Kidney tubule cell (primary cell): ENCODE data around the gene WDR76.
"Not testable (repeated sequence)": the region's sequence is repeated elsewhere in the genome, so short reads cannot be mapped to it uniquely, and the experiment has no call there.

Experiments
- DNase-seq: peaks from one replicate; pipeline ENCODE4 v3.0.0-alpha.2; 2018; ENCODE audit warnings: low spot score

The WDR76 gene

DNA sequence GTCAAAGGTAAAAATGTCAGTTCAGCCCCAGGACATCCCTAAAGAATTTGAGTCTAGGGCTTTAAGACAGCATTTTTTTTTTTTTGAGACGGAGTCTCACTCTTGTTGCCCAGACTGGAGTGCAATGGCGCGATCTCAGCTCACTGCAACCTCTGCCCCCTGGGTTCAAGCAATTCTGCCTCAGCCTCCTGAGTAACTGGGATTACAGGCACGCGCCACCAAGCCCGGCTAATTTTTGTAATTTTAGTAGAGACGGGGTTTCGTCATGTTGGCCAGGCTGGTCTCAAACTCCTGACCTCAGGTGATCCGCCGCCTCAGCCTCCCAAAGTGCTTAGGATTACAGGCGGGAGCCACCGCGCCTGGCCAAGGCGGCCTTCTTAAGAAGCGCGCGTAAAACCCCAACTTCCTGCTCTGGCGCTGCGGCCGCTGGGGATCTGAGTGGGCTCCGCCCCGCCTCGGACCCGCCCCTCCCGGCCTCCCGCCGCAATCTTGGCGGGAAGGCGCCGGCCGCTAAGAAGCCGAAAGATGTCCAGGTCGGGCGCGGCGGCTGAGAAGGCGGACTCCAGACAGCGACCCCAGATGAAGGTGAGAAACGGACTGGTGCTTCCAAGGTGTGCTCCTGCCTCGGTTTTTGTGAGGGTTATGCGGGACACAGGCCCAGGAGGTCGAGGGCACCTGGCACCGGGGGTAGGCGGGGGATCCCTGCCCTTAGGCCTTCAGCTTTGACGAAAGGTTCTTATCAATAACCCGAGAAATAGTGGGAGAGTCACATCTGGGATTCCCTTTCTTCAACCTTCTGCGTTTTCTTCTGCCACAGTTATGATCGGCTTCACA is at the start of gene WDR76:
TSS of gene WDR76 (plus strand) at position 495 of the 834 bp plus-strand sequence. CDS start at position 526, 31 bp downstream.
- peak; percentile 85 for DNase-seq

DNA sequence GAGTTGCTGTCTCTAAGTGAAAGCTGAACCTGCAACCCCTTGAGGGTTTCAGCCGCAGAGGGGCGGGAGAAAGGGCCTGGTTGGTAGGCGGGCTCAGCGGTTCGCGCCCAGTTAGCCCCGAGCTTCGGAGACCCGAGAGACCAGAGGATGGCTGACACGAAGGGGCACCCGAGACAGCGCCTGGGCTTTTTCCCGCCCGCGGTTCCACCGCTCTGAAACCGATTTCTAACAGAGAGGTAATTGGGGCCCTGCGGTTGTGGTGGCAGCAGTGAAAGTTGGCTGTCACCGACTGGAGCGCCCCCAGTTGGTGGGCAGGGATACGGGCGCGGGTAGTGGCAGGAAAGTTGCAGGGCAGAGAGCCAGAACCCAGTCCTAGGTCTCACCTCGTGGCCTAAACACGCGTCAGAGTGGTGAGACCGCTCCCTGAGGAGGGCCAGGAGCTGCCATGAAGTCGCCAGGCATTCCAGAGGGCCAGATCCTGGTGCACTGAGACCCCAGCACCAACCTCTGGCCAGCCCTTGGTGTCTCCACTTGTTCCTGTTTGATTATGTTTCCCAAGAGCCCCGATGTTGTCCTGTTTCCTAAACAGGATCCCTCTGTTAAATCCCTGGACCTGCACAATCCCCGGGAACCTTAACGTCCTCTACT is 49.4 kb upstream of the WDR76 start:
- DNase-seq: peak; percentile 76

- no peak for DNase-seq
Observed at GRCh38 chr15:43779016-43779415, 47.8 kb upstream of the WDR76 start.

GRCh38 chr15:43789409-43789808 is 37.4 kb upstream of the WDR76 start:
- DNase-seq: no peak

DNA sequence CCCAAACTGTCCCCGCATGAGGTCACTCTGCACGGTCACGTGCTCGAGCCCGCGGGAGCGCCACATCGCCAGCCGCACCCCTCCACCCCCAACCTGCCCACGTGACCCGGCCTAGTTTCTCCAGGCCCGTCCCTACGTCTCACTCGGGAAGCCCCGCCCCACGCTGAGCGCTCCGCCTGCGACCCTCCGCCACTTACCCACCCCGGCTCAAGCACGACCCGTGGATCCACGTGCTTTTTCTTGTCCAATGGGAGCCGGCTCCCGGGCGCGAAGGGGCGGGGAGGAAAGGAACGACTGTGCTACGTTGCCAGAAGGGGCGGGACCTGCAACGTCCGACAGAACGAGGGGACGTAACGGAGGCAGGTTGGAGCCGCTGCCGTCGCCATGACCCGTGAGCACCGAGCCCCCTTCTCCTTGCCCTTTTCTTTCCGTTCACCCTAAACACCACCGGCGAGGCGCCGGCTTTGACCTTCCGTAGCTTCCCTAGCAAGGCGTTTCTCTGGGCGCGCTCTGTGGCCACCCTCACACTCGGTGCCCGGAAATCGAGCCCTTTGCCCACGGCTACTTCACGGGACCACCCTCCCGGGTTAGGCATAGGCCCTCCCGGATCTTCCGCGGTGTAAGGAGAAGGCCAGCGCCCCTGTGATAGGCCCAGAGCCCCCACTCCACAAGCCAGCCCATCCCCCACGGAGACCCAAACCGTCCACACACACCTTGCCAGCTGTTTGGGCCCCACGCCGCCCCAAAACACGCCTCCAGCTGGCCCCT is 34.6 kb upstream of the WDR76 start, which contains the start of gene SERF2:
TSS of gene SERF2 (plus strand) at position 328 of the 768 bp plus-strand sequence. CDS start at position 385, 57 bp downstream.
- DNase-seq: peak; percentile 99

GRCh38 chr15:43792761-43793476 is 33.9 kb upstream of the WDR76 start:
- DNase-seq: peak; percentile 53

GRCh38 chr15:43793647-43794046 is 33.2 kb upstream of the WDR76 start:
- DNase-seq: no peak

DNA sequence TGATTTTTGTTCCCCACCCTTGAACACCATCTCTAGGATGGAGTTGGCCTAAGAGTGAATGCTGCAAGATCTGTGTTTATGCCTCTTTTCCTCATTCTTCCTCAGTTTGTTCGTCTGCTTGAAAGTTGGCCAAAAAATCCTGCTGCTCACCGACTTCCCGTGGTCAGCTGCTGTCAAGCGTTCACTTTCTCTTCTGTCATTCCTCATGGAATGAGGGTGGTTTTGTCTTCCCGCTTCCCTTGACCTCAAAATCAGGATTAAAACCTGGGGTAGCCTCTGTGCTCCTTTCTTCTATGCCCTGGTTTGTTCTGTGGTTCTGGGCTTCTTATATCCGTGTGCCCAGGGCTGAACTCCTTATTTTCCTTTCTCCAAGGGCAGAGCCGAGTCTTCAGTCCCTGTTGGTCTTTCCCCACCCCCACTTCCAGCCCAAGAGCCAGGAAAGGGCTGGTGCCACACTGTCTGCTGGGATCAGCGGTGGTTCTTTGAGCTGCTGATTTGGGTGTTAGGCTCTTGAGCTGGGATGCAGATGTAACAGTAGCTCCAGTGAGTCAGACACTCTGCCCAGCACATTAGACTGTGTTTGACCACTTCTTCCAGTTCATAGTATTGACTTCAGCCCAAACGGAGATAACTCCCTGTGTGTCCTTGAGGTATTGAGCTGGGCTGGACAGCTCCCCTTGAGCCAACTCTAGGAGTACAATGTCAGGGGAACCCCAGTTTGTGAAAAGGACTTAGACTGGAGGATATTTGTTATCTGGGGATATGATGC is 32.3 kb upstream of the WDR76 start:
- DNase-seq: peak; percentile 67

DNA sequence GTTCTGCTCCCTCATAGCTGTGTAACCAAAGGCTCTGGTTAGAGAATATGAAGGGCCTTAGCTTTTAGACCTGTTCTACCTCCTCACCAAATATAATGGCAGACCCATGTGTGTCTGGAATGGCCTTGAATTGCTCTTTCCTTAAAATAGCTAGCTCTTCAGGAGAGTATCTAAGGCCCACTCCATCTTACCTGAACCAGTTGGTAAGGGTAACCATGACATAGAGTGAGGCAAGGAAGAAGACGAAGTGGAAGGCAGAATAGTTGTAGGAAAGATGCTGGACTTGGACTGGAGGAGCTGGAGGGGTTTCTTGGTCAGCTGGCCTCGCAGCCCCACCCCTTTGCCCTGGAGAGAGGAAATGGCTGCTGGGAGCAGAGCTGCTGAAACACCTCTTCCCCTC is 31.6 kb upstream of the WDR76 start:
- DNase-seq: no peak

- DNase-seq: no peak
Observed at GRCh38 chr15:43795997-43796396, 30.8 kb upstream of the WDR76 start.

DNA sequence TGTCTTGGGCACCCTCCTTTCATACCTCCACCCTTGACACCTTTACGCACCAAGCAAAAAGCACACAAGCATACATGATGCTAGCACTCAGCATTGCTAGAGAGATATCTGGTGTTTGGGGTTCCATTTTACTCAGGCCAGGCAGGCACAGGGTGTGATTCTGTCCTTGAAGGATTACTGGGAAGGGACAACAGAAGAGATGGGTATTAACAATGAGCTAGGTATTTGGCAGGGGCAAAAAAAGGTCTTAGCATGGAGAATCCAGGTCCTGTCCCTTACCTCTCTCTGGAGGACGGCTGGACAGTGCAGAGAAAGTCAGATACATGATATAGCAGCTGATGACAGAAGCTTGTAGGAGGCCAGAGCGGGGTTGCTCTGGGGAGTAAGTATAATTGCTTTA is 30.2 kb upstream of the WDR76 start:
- no peak for DNase-seq

DNA sequence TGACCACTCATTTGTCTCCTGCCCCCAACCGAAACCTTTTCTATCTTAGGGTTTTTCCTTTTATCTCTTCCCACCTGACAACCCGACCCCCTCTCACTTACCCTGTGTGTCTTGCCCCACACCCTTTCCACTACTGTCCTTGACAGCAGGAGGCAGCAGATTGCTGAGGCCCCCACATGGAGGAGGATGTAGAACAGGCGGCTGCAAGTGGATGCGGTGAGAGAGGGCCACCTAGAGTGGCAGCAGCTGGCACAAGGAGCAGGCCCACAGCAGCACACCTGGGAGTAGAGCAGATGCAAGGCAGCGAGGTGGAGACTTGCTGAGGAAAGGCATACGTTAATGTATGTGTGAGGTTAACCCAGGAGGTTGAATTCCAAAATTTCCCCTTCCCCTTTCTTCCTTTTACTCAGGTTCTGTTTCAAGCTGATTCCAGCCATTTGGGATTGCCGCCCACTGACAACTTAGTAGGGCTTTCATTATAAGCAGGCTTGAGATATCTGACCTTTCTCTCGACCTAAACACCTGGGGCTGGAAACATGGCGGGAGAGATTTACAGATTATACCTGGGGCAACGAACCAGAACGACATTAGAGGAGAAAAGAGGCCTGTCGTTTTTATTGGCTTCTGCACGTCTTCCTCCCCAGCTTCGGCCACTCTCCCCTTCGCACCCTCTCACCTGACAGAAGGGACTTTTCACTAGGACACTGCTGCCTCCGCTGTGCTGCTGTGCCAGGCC is 27.4 kb upstream of the WDR76 start:
- DNase-seq: no peak

DNA sequence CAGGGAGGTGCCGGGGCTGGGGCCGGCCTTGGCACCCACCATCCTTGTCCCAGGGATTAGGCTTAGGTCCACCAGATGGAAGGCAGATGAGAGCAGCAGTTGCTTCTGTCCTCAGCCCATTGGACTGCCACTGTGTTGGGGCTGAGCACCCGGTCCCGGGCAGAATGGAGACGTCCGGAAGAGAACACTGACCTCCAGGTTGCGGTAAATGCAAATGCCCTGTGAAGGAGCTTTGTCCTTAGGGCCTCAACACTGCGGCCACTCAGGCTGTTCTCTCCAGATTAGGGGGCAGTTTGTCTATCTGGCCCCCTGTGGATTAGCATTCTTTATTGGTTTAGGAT is 26.9 kb upstream of the WDR76 start, which contains the start of gene SERINC4:
TSS of gene SERINC4 (minus strand) at position 276 of the 341 bp plus-strand sequence. CDS start at position 42, 234 bp downstream.
- DNase-seq: no peak

DNA sequence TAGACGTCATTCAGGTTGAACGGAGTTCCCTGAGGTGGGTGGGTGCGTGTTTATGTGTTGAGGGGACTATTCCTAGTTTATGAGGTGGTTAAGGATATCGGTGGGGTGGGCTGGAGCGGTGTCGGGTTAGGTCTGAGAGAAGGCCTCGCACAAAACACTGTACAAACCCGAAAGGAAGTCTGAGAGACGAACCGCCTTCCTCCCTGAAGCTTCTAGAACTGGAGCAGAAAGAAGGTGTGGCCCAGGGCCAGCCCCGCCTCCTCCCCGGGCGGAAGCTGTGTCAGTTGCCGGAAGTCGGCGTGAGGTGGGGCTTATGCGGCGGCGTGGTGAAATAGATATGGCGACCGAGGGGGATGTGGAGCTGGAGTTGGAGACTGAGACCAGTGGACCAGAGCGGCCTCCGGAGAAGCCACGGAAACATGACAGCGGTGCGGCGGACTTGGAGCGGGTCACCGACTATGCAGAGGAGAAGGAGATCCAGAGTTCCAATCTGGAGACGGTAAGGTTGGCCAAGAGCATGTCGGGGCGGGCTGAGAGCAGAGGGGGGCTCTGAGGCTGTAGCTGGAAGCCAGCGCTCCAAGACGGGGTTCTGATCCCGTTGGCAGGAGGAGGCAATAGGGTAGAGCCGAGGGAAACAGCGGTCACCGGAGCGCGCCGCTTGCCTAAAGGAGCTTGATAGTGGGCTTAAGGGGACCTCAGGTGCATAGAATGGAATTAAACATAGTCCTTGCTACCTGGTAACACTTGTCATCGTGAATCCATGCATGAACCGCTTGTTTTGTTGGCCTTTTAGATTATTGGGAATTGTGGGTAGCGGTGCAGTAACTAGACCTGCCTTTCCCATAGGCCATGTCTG is 26.3 kb upstream of the WDR76 start, which contains the start of gene HYPK:
TSS of gene HYPK (plus strand) at position 314 of the 856 bp plus-strand sequence. CDS start at position 338, 24 bp downstream.
- peak; percentile 90 for DNase-seq

GRCh38 chr15:43802676-43803075 is 24.1 kb upstream of the WDR76 start:
- DNase-seq: not testable (repeated sequence)

- no peak for DNase-seq
Observed at GRCh38 chr15:43808435-43808950, 18.3 kb upstream of the WDR76 start.

DNA sequence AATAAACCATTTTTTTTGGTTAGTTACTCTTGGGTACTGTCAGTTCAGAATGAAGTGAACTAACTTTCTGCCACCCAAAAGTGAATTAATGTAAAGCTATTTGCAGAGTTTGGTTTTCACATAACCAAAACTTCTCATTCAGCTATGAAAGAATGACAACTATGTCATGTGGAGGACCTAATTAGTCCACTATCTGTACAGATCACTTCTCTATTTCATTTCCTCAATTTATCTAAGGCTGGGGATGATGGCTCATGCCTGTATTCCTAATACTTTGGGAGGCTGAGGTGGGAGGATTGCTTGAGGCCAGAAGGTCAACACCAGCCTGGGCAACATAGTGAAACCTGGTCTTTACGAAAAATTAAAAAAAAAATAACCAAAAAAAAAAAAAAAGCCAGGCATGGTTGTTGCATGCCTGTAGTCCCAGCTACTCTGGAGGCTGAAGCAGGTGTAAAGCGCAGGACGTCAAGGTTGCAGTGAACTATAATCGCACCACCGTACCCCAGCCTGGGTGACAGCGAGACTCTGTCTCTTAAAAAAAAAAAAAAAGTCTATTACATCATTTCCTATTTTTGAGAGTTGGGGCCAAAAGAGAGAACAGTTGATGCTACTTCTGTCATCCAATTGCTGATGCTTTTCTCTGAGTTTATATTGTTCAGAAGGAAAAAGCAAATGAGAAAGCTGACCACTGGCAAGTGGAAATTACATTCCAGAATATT is 17.7 kb upstream of the WDR76 start:
- DNase-seq: no peak

- DNase-seq: not testable (repeated sequence)
Observed at GRCh38 chr15:43815064-43815463, 11.7 kb upstream of the WDR76 start.
